T-cell (primary cell): ENCODE measurements around the gene SRP9. TPM values are rescaled to one million over a fixed set of nuclear protein-coding genes. Genes with fewer than 3 reads are reported as not detected.

Source experiments
- ATAC-seq, 4 experiments: fragments of 200-7000 bp in 3 of 4; fragments of 150-1000 bp in 1 of 4; cut with Tn5 transposase; replicated peaks in 1 of 4; 1 replicate in 3 of 4; 2 replicates in 1 of 4; pipeline ENCODE4 v1.10.0; 2021; ENCODE audit warnings: moderate library complexity in 3 of 4, mild to moderate bottlenecking in 2 of 4, moderate number of reproducible peaks in 1 of 4
- CTCF ChIA-PET, 2 donors: fragments of 300-600 bp; sonication (Branson Sonifier 250); formaldehyde crosslinking; loops; one replicate each; lab custom pipeline; 2022; ENCODE audit warnings: antibody characterized with exemption in 2 of 2; lab: Charles Lee
- POLR2A ChIA-PET, 2 donors: fragments of 300-600 bp; sonication (Branson Sonifier 250); formaldehyde crosslinking; loops; one replicate each; lab custom pipeline; 2022; ENCODE audit warnings: antibody characterized with exemption in 2 of 2; lab: Charles Lee
- DNase-seq, 35 experiments: peaks; one replicate each; pipeline versions ENCODE4 v3.0.0 to v3.0.0-alpha.2; 2013 to 2023
- H3K27ac ChIP-seq: one replicate; pipeline ENCODE4 v1.5.1; 2013; ENCODE audit warnings: low read length
- H3K27me3 ChIP-seq, 2 experiments: replicated peaks in 1 of 2; 1 replicate in 1 of 2; 2 replicates in 1 of 2; pipeline versions ENCODE4 v1.6.1 to v1.7.0; 2013; ENCODE audit warnings: low read length in 1 of 2, mixed read lengths in 1 of 2; ENCODE audit not compliant: control insufficient read depth in 2 of 2, insufficient read depth in 2 of 2; ENCODE audit errors: extremely low read depth in 1 of 2
- H3K36me3 ChIP-seq, 2 donors: 1 replicate in 1 of 2; 2 replicates in 1 of 2; pipeline versions ENCODE4 v1.6.1 to v1.7.0; 2013; ENCODE audit warnings: low read length in 1 of 2; ENCODE audit not compliant: control insufficient read depth in 2 of 2, insufficient read depth in 1 of 2; ENCODE audit errors: extremely low read depth in 1 of 2
- H3K4me1 ChIP-seq, 2 experiments: 1 replicate in 1 of 2; 2 replicates in 1 of 2; pipeline versions ENCODE4 v1.6.1 to v1.7.0; 2013; ENCODE audit warnings: low read length in 2 of 2, mixed read lengths in 1 of 2; ENCODE audit not compliant: insufficient read depth in 2 of 2, control insufficient read depth in 1 of 2; ENCODE audit errors: extremely low read depth in 1 of 2
- H3K4me3 ChIP-seq, 2 donors: 1 replicate in 1 of 2; 2 replicates in 1 of 2; pipeline versions ENCODE4 v1.5.1 to v1.7.0; 2013; ENCODE audit warnings: mild to moderate bottlenecking in 2 of 2, low read length in 1 of 2, moderate library complexity in 1 of 2; ENCODE audit not compliant: control insufficient read depth in 1 of 2; ENCODE audit errors: extremely low read depth in 1 of 2
- H3K9me3 ChIP-seq: 2 replicates; pipeline ENCODE4 v1.7.0; 2013
- H3K27ac Mint-ChIP-seq, 2 donors: one replicate each; pipeline ENCODE4 v1.8.0; 2020 to 2021; ENCODE audit warnings: mild to moderate bottlenecking in 2 of 2, mixed read lengths in 2 of 2
- H3K27me3 Mint-ChIP-seq, 2 donors: one replicate each; pipeline ENCODE4 v1.8.0; 2021 to 2022; ENCODE audit warnings: mixed read lengths in 2 of 2
- H3K36me3 Mint-ChIP-seq: one replicate; pipeline ENCODE4 v1.8.0; 2021; ENCODE audit warnings: mixed read lengths
- H3K4me1 Mint-ChIP-seq, 3 donors: one replicate each; pipeline ENCODE4 v1.8.0; 2020 to 2022; ENCODE audit warnings: mixed read lengths in 3 of 3, mild to moderate bottlenecking in 1 of 3
- H3K4me3 Mint-ChIP-seq, 3 donors: one replicate each; pipeline ENCODE4 v1.8.0; 2020 to 2022; ENCODE audit warnings: mild to moderate bottlenecking in 3 of 3, mixed read lengths in 3 of 3, moderate library complexity in 3 of 3
- H3K9me3 Mint-ChIP-seq, 3 donors: one replicate each; pipeline ENCODE4 v1.8.0; 2020 to 2022; ENCODE audit warnings: mixed read lengths in 3 of 3
- WGBS: methylation state at CpG from one replicate; pipeline ENCODE4 v1.1.5; 2013; ENCODE audit warnings: missing lambda C conversion rate; ENCODE audit not compliant: insufficient coverage; 5-methylcytosine and 5-hydroxymethylcytosine counted together
- total RNA-seq, 35 experiments: library from RNA in 6 of 35; stranded (reverse) in 6 of 35; fragments of 120-200 nt in 1 of 35; gene quantifications; one replicate each; pipeline versions ENCODE4 v1.2.1 to v1.2.4 and lab custom pipeline; 2013 to 2026

SRP9 gene
- total RNA-seq, 5 donors from 2014 or later (not counting 1 experiment from before 2014, with no cell fraction given), result 74.1 to 152 (median 137) TPM

GRCh38 chr1:225820522-225821120, 43.0 kb downstream of the SRP9 start:
- Histone ChIP-seq H3K4me1 (no peaks in the 10 kb centered on the region), H3K27ac (no peak overlapping the region), H3K36me3 (no peaks in the 10 kb centered on the region), H3K27me3 (peaks cover 0 to 13% of the 10 kb centered on the region in 2 experiments), H3K4me3 (no peak overlapping the region), H3K9me3 (no peaks in the 10 kb centered on the region)
- H3K36me3 Mint-ChIP-seq, result peaks cover 2% of the 10 kb centered on the region
- no CpG with 5 or more reads among the region's 5 CpGs for WGBS
- no peaks in the 10 kb centered on the region for H3K27me3 Mint-ChIP-seq
- no peak overlapping the region for H3K4me3 Mint-ChIP-seq
- ChIA-PET POLR2A (no interaction called here), CTCF (no interaction called here)
- H3K4me1 Mint-ChIP-seq, result no peaks in the 10 kb centered on the region
- no peak for DNase-seq
- H3K27ac Mint-ChIP-seq, result no peak overlapping the region
- ATAC-seq, result no peak
- H3K9me3 Mint-ChIP-seq, result no peaks in the 10 kb centered on the region

- CTCF ChIA-PET, result interaction anchor here in 1 of 2 donors (0.6 kb wide), 1 partner anchor 44 kb away, joined by 3 read pairs; no protein-coding TSS in a partner anchor
- no peak for ATAC-seq
- Mint-ChIP-seq H3K4me1 (no peaks in the 10 kb centered on the region), H3K36me3 (peaks cover 2% of the 10 kb centered on the region), H3K27me3 (no peaks in the 10 kb centered on the region), H3K4me3 (no peak overlapping the region), H3K27ac (no peak overlapping the region), H3K9me3 (no peaks in the 10 kb centered on the region)
- Histone ChIP-seq H3K27ac (no peak overlapping the region), H3K27me3 (peaks cover 0 to 6% of the 10 kb centered on the region in 2 experiments), H3K4me1 (no peaks in the 10 kb centered on the region), H3K4me3 (no peak overlapping the region), H3K9me3 (no peaks in the 10 kb centered on the region), H3K36me3 (no peaks in the 10 kb centered on the region)
- DNase-seq, result no peak
- WGBS, result 93% methylated on average over 2 of the region's 12 CpGs
- POLR2A ChIA-PET, result interaction anchor here in 1 of 2 donors (0.6 kb wide), 1 partner anchor 42 kb away, joined by 4 read pairs; no protein-coding TSS in a partner anchor
Observed at GRCh38 chr1:225822655-225823403, 45.2 kb downstream of the SRP9 start.

GRCh38 chr1:225823811-225824261, 46.2 kb downstream of the SRP9 start:
- Mint-ChIP-seq H3K9me3 (no peaks in the 10 kb centered on the region), H3K36me3 (peaks cover 2% of the 10 kb centered on the region), H3K27ac (no peak overlapping the region), H3K4me1 (no peaks in the 10 kb centered on the region), H3K27me3 (no peaks in the 10 kb centered on the region), H3K4me3 (no peak overlapping the region)
- DNase-seq, result no peak
- no peak for ATAC-seq
- WGBS, result 75% methylated on average over 9 of the region's 12 CpGs
- Histone ChIP-seq H3K4me3 (no peak overlapping the region), H3K9me3 (no peaks in the 10 kb centered on the region), H3K27ac (no peak overlapping the region), H3K36me3 (no peaks in the 10 kb centered on the region), H3K4me1 (no peaks in the 10 kb centered on the region), H3K27me3 (peaks cover 0 to 6% of the 10 kb centered on the region in 2 experiments)
- CTCF ChIA-PET, result interaction anchor here in 1 of 2 donors (0.7 kb wide), 1 partner anchor 205 kb away, joined by 3 read pairs; no protein-coding TSS in a partner anchor
- POLR2A ChIA-PET, result interaction anchor here (0.6 kb wide), 2 partner anchors 37 to 79 kb away, joined by 3 to 6 read pairs; no protein-coding TSS in a partner anchor

- peaks cover 0 to 7% of the 10 kb centered on the region in 2 experiments for H3K27me3 ChIP-seq
- Mint-ChIP-seq H3K4me1 (no peaks in the 10 kb centered on the region), H3K9me3 (no peaks in the 10 kb centered on the region), H3K27ac (no peak overlapping the region), H3K27me3 (no peaks in the 10 kb centered on the region), H3K36me3 (peaks cover 2% of the 10 kb centered on the region), H3K4me3 (no peak overlapping the region)
- no peak for DNase-seq
- no peak for ATAC-seq
- CTCF ChIA-PET, result no interaction called here
- no peaks in the 10 kb centered on the region for H3K9me3 ChIP-seq
- H3K4me1 ChIP-seq, result no peaks in the 10 kb centered on the region
- no peak overlapping the region for H3K4me3 ChIP-seq
- POLR2A ChIA-PET, result interaction anchor here in 1 of 2 donors (0.6 kb wide), 1 partner anchor 36 kb away, joined by 6 read pairs; no protein-coding TSS in a partner anchor
- no peaks in the 10 kb centered on the region for H3K36me3 ChIP-seq
- 90% methylated on average over 6 of the region's 12 CpGs for WGBS
- no peak overlapping the region for H3K27ac ChIP-seq
Observed at GRCh38 chr1:225824533-225824941, 46.9 kb downstream of the SRP9 start.

GRCh38 chr1:225825078-225825477, 47.5 kb downstream of the SRP9 start:
- POLR2A ChIA-PET, result interaction anchor here in 1 of 2 donors (0.6 kb wide), 1 partner anchor 163 kb away, joined by 3 read pairs; no protein-coding TSS in a partner anchor
- H3K27me3 ChIP-seq, result peaks cover 0 to 9% of the 10 kb centered on the region in 2 experiments
- H3K4me1 ChIP-seq, result no peaks in the 10 kb centered on the region
- H3K4me3 ChIP-seq, result no peak overlapping the region
- CTCF ChIA-PET, result no interaction called here
- H3K9me3 ChIP-seq, result no peaks in the 10 kb centered on the region
- H3K36me3 ChIP-seq, result no peaks in the 10 kb centered on the region
- Mint-ChIP-seq H3K4me1 (no peaks in the 10 kb centered on the region), H3K27me3 (no peaks in the 10 kb centered on the region), H3K36me3 (peaks cover 2% of the 10 kb centered on the region), H3K4me3 (no peak overlapping the region), H3K27ac (no peak overlapping the region), H3K9me3 (no peaks in the 10 kb centered on the region)
- 67% methylated on average over 6 of the region's 6 CpGs for WGBS
- no peak overlapping the region for H3K27ac ChIP-seq
- ATAC-seq (no peak), DNase-seq (no peak)

- WGBS, result 80% methylated on average over 2 of the region's 7 CpGs
- POLR2A ChIA-PET, result interaction anchor here in 1 of 2 donors (0.6 kb wide), 1 partner anchor 163 kb away, joined by 3 read pairs; no protein-coding TSS in a partner anchor
- H3K4me3 ChIP-seq, result no peak overlapping the region
- no peaks in the 10 kb centered on the region for H3K27me3 Mint-ChIP-seq
- no peak overlapping the region for H3K4me3 Mint-ChIP-seq
- H3K4me1 Mint-ChIP-seq, result no peaks in the 10 kb centered on the region
- no peaks in the 10 kb centered on the region for H3K9me3 Mint-ChIP-seq
- H3K36me3 ChIP-seq, result no peaks in the 10 kb centered on the region
- peaks cover 0 to 9% of the 10 kb centered on the region in 2 experiments for H3K27me3 ChIP-seq
- no peak for DNase-seq
- no peaks in the 10 kb centered on the region for H3K4me1 ChIP-seq
- peaks cover 2% of the 10 kb centered on the region for H3K36me3 Mint-ChIP-seq
- no peaks in the 10 kb centered on the region for H3K9me3 ChIP-seq
- no peak overlapping the region for H3K27ac ChIP-seq
- ATAC-seq, result no peak
- CTCF ChIA-PET, result no interaction called here
- H3K27ac Mint-ChIP-seq, result no peak overlapping the region
Observed at GRCh38 chr1:225825607-225826007, 48.0 kb downstream of the SRP9 start.
